BE2C (cell line): ENCODE measurements around the gene TRIO.

Experiments used
- DNase-seq: peaks from one replicate; pipeline ENCODE4 v3.0.0-alpha.2; 2020
- H3K27me3 ChIP-seq: fragments of 250-450 bp; sonication (Bioruptor Pico); 2 replicates; pipeline ENCODE4 v1.5.1; 2020; ENCODE audit warnings: mild to moderate bottlenecking
- H3K36me3 ChIP-seq: fragments of 250-450 bp; sonication (Bioruptor Pico); 2 replicates; pipeline ENCODE4 v1.5.1; 2020; ENCODE audit warnings: mild to moderate bottlenecking
- H3K4me1 ChIP-seq: fragments of 250-450 bp; sonication (Bioruptor Pico); 2 replicates; pipeline ENCODE4 v1.5.1; 2020
- H3K4me3 ChIP-seq: 2 replicates; pipeline ENCODE4 v1.5.1; 2011; ENCODE audit warnings: low read depth, low read length
- H3K9me3 ChIP-seq: fragments of 250-450 bp; sonication (Bioruptor Pico); 2 replicates; pipeline ENCODE4 v1.5.1; 2020
- TF ChIP-seq, protein P1 (sequence below): IDR thresholded peaks from 2 replicates; pipeline ENCODE4 v1.5.1; 2012; ENCODE audit warnings: mild to moderate bottlenecking, low read depth, low read length

The TRIO gene

DNA sequence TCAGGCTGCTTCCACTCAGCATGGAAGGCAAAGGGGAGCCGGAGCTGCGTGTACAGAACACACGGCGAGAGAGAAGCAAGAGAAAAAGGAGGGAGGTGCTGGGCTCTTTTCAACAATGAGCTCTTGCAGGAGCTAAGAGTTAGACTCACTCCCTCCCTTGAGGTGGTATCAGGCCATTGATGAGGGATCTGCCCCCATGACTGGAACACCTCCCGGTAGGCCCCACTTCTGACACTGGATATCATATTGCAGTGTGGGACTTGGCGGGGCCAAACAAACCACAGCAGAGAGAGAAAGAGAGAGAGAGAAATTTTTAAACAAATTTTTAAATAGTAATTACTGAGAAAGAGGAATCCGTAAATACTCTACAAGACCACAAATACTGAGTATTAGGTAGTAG lies 182.2 kb downstream of the TRIO start:
- Histone ChIP-seq H3K4me1 (peaks cover 15% of the 10 kb centered on the region), H3K4me3 (no peak overlapping the region), H3K36me3 (peaks cover 7% of the 10 kb centered on the region; the same call in 1 of the 2 replicates), H3K9me3 (no peaks in the 10 kb centered on the region), H3K27me3 (no peaks in the 10 kb centered on the region)
- DNase-seq: no peak
- TF ChIP-seq, protein P1, sequence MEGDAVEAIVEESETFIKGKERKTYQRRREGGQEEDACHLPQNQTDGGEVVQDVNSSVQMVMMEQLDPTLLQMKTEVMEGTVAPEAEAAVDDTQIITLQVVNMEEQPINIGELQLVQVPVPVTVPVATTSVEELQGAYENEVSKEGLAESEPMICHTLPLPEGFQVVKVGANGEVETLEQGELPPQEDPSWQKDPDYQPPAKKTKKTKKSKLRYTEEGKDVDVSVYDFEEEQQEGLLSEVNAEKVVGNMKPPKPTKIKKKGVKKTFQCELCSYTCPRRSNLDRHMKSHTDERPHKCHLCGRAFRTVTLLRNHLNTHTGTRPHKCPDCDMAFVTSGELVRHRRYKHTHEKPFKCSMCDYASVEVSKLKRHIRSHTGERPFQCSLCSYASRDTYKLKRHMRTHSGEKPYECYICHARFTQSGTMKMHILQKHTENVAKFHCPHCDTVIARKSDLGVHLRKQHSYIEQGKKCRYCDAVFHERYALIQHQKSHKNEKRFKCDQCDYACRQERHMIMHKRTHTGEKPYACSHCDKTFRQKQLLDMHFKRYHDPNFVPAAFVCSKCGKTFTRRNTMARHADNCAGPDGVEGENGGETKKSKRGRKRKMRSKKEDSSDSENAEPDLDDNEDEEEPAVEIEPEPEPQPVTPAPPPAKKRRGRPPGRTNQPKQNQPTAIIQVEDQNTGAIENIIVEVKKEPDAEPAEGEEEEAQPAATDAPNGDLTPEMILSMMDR: no peak

DNA sequence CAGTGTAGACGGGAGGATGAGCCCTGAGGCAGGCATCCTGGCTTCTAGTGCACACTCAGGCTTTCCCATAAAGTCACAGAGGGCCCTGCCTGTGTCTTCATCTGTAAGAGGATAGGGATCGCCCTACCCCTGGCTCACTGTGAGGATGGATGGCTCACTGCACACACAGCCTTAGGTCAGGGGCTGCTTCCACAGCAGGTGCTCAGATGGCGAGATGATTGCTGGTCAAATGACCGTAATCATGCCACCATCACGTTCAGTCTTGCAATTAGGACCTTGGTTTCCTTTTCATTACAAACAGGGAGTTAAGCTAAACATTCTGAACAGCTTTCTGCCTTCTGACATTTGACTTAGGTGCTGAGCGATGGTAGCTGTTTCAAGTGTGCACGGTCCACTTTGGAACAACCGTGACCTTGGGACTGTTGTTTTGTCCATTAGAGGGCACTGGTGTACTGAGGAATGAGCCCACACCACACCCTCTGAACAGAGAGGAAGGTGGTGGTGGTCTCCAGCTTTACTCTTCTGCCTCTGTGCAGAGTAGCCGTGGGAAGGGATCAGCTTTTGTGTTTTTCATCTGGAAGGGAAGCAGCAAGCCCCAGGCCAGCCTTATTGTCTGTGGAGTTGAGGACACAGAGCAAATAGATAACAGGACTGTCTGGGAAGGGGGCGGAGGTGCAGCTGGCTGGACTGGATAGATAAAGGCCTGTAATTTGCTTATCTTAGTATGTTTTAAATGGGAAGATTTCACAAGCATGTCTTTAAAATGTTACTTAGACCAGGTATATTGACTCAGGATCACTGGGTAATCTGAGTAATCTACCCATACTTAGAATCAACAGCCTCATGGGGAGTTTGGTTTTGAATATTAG lies 183.1 kb downstream of the TRIO start:
- TF ChIP-seq, protein P1: peak; percentile 59
- DNase-seq: peak; percentile 65
- H3K36me3 ChIP-seq: peaks cover 10% of the 10 kb centered on the region

DNA sequence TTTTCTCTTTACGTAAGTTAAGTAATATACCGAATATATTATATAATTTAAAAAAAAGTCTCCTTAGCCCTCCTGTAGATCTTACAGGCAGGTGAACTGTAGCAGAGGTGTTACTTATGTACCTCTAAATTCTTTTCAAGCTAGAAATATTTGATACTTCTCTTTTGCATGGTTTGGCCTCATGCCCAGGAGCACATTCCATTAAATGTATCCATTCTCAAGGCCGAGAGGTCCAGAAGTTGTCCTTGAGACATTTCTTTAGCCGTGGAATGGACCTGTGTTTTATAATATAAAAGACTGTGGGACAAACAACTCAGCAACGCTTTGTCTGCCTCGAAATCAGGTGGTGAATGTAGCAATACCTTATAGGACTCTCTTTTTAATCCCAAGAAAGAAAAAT lies 184.5 kb downstream of the TRIO start:
- no peak overlapping the region for H3K4me3 ChIP-seq
- H3K9me3 ChIP-seq: no peaks in the 10 kb centered on the region
- H3K4me1 ChIP-seq: peaks cover 15% of the 10 kb centered on the region
- no peak for DNase-seq
- peaks cover 7% of the 10 kb centered on the region for H3K36me3 ChIP-seq
- TF ChIP-seq, protein P1: no peak
- no peaks in the 10 kb centered on the region for H3K27me3 ChIP-seq

More for the DNA sequence above, 183.1 kb downstream of the TRIO start:
- Histone ChIP-seq H3K4me1 (peaks cover 15% of the 10 kb centered on the region), H3K4me3 (no peak overlapping the region), H3K27me3 (no peaks in the 10 kb centered on the region), H3K9me3 (no peaks in the 10 kb centered on the region)

DNA sequence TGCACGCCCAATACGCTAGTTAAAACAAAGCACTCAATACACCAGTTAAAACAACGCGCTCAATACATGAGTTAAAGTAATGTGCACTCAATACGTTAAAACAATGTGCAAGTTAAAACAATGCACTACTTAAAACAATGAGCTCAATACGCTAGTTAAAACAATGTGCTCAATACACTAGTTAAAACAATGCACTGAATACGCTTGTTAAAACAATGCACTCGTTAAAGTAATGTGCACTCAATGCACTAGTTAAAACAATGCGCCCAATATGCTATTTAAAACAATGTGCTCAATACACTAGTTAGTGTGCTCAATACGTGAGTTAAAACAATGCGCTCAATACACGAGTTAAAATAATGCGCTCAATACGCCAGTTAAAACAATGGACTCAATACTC lies 185.0 kb downstream of the TRIO start:
- TF ChIP-seq, protein P1: no peak
- DNase-seq: no peak
- Histone ChIP-seq H3K36me3 (peaks cover 9% of the 10 kb centered on the region), H3K27me3 (no peaks in the 10 kb centered on the region), H3K4me3 (no peak overlapping the region), H3K9me3 (no peaks in the 10 kb centered on the region), H3K4me1 (peaks cover 15% of the 10 kb centered on the region)

DNA sequence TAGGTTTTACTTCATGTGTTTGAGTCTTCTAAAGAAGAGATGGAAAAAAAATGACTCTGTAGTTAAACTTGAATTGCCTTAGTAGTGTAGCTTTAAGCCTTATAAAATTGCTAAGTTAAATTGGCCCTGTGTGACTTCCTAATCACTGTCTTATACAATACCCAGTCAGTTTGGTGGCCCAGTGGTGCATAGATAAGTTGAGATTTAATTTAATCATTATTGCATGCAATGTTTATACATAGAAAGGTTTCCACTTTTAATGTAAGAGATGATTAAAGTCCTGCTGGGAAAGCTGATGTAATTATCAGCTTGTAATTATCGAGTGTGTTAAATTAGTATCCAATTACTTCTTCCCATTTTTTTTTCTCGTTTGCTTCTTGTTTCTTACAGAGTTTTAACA lies 187.1 kb downstream of the TRIO start:
- Histone ChIP-seq H3K4me1 (peaks cover 15% of the 10 kb centered on the region), H3K4me3 (no peak overlapping the region), H3K9me3 (no peaks in the 10 kb centered on the region), H3K27me3 (no peaks in the 10 kb centered on the region), H3K36me3 (peaks cover 12% of the 10 kb centered on the region)
- no peak for DNase-seq
- TF ChIP-seq, protein P1: no peak

DNA sequence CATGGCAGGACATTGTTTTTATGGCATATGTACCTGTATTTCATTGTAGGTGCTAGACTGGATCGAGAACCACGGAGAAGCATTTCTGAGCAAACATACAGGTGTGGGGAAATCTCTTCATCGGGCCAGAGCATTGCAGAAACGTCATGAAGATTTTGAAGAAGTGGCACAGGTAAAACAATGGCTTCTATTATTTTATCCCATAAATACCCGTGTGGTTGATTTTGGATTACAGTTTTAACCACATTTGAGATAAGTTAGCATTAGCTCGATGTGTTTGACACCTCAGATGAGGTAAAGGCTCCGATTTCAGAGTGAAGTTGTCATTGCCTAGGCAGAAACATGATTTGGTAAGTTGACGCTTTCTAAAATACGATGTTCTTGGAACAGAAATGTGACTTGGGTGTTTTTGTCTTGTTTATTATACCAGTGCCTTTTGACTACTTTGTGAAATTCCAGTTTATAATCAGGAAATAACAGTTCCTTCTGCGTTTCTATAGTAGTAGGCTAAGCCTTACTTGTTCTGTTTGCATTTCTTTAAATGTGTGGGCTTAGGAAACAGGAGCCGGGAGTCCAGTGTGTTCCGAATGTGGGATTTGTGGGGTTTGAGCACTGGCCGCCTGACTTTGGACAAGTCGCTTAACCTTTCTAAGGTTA lies 187.7 kb downstream of the TRIO start:
- Histone ChIP-seq H3K4me1 (peaks cover 13% of the 10 kb centered on the region), H3K4me3 (no peak overlapping the region), H3K27me3 (no peaks in the 10 kb centered on the region), H3K36me3 (peaks cover 12% of the 10 kb centered on the region), H3K9me3 (no peaks in the 10 kb centered on the region)
- DNase-seq: no peak
- TF ChIP-seq, protein P1: no peak
